C4-2B (cell line): ENCODE results near the gene CITED4.
"Not testable (repeated sequence)": the region's sequence is repeated elsewhere in the genome, so short reads cannot be mapped to it uniquely, and the experiment has no call there.

Experiments used
- H3K27ac ChIP-seq: fragments of 450-650 bp; 2 replicates; pipeline ENCODE4 v1.5.1; 2017
- CTCF ChIP-seq: fragments of 450-650 bp; conservative IDR thresholded peaks from 2 replicates; pipeline ENCODE4 v1.5.1; 2017; ENCODE audit warnings: mild to moderate bottlenecking
- ZFX ChIP-seq: fragments of 450-650 bp; IDR thresholded peaks from 2 replicates; pipeline ENCODE4 v1.6.1; 2017

CITED4 gene

GRCh38 chr1:40903106-40903505 is 40.9 kb upstream of the CITED4 start:
- TF ChIP-seq CTCF (no peak), ZFX (no peak)
- no peak overlapping the region for H3K27ac ChIP-seq

- no peak overlapping the region for H3K27ac ChIP-seq
- TF ChIP-seq ZFX = no peak
- no peak for TF ChIP-seq CTCF
These were observed 40.0 kb upstream of the CITED4 start for GRCh38 chr1:40901886-40902852.

- H3K27ac ChIP-seq = no peak overlapping the region
- no peak for TF ChIP-seq CTCF
- no peak for TF ChIP-seq ZFX
These were observed 37.2 kb upstream of the CITED4 start for GRCh38 chr1:40899230-40899870.

GRCh38 chr1:40898431-40898901 is 36.3 kb upstream of the CITED4 start:
- no peak overlapping the region for H3K27ac ChIP-seq
- TF ChIP-seq CTCF (no peak), ZFX (no peak)

- no peak overlapping the region for H3K27ac ChIP-seq
- no peak for TF ChIP-seq ZFX
- TF ChIP-seq CTCF = no peak
These were observed 35.4 kb upstream of the CITED4 start for GRCh38 chr1:40897513-40897912.

GRCh38 chr1:40896482-40896881 is 34.3 kb upstream of the CITED4 start:
- TF ChIP-seq ZFX = no peak
- TF ChIP-seq CTCF = no peak
- no peak overlapping the region for H3K27ac ChIP-seq

- no peak overlapping the region for H3K27ac ChIP-seq
These were observed 33.4 kb upstream of the CITED4 start for GRCh38 chr1:40895601-40896000.

GRCh38 chr1:40894858-40895257 is 32.7 kb upstream of the CITED4 start:
- not testable (repeated sequence) for H3K27ac ChIP-seq

More at GRCh38 chr1:40895601-40896000, 33.4 kb upstream of the CITED4 start:
- no peak for TF ChIP-seq CTCF
- TF ChIP-seq ZFX = no peak
